Gastroesophageal sphincter (tissue), 4 donors: ENCODE results near the gene TBC1D5. TPM values are rescaled to one million over a fixed set of nuclear protein-coding genes. Genes with fewer than 3 reads are reported as not detected.

Source experiments
- ATAC-seq: fragments of 150-250 bp; one replicate; pipeline ENCODE4 v1.9.1; 2016; ENCODE audit warnings: mild to moderate bottlenecking, moderate library complexity
- H3K27ac ChIP-seq, 4 donors: fragments of 200-600 bp; sonication (generic) in 3 of 4; 1 replicate in 3 of 4; 2 replicates in 1 of 4; pipeline ENCODE4 v1.5.1; 2016 to 2019
- H3K27me3 ChIP-seq: fragments of 200-600 bp; sonication (generic); one replicate; pipeline ENCODE4 v1.5.1; 2019
- H3K36me3 ChIP-seq, 2 donors: fragments of 200-600 bp; sonication (generic); one replicate each; pipeline ENCODE4 v1.5.1; 2019; ENCODE audit warnings: control low read depth in 1 of 2
- H3K4me1 ChIP-seq, 3 donors: fragments of 200-600 bp; sonication (generic); 1 replicate in 2 of 3; 2 replicates in 1 of 3; pipeline ENCODE4 v1.5.1; 2016 to 2019; ENCODE audit warnings: control low read depth in 2 of 3
- H3K4me3 ChIP-seq, 2 donors: fragments of 200-600 bp; sonication (generic); one replicate each; pipeline ENCODE4 v1.5.1; 2019; ENCODE audit warnings: mild to moderate bottlenecking in 1 of 2, moderate library complexity in 1 of 2
- H3K9me3 ChIP-seq, 3 donors: fragments of 200-600 bp; sonication (generic); one replicate each; pipeline ENCODE4 v1.5.1; 2017 to 2019; ENCODE audit warnings: control low read depth in 2 of 3
- EP300 ChIP-seq: sonication (generic); formaldehyde crosslinking; IDR thresholded peaks from one replicate; pipeline ENCODE4 v1.6.1; 2017; ENCODE audit warnings: antibody characterized with exemption, mild to moderate bottlenecking
- POLR2A ChIP-seq, 2 donors: fragments of 450-650 bp; IDR thresholded peaks; one replicate each; pipeline ENCODE4 v1.6.1; 2017; ENCODE audit warnings: antibody characterized with exemption in 2 of 2, mild to moderate bottlenecking in 2 of 2, moderate library complexity in 1 of 2
- POLR2AphosphoS5 ChIP-seq: sonication (generic); formaldehyde crosslinking; IDR thresholded peaks from one replicate; pipeline ENCODE4 v1.6.1; 2017; ENCODE audit warnings: antibody characterized with exemption
- WGBS, 2 donors: methylation state at CpG; one replicate each; pipeline ENCODE4 v1.1.5; 2018; ENCODE audit warnings: low coverage in 1 of 2; 5-methylcytosine and 5-hydroxymethylcytosine counted together
- total RNA-seq, 4 donors: library from RNA; depleted of rRNA; stranded (reverse); fragments of >200 nt; gene quantifications; one replicate each; pipeline ENCODE4 v1.1.0, GENCODE V29; 2016
- TF ChIP-seq, protein P1 (sequence below), 4 experiments: fragments of 200-600 bp in 2 of 4; fragments of 450-650 bp in 2 of 4; sonication (generic) in 1 of 4; IDR thresholded peaks; one replicate each; pipeline ENCODE4 v1.5.1; 2017 to 2019; ENCODE audit warnings: antibody characterized with exemption in 4 of 4, mild to moderate bottlenecking in 2 of 4, moderate library complexity in 2 of 4

Gene TBC1D5
- total RNA-seq, 4 donors from 2014 or later: 59.5 to 66.6 (median 61.6) TPM

- TF ChIP-seq POLR2A (IDR thresholded peaks at IDR 0.05) (no peak), EP300 (no peak), POLR2AphosphoS5 (no peak)
- TF ChIP-seq, protein P1, sequence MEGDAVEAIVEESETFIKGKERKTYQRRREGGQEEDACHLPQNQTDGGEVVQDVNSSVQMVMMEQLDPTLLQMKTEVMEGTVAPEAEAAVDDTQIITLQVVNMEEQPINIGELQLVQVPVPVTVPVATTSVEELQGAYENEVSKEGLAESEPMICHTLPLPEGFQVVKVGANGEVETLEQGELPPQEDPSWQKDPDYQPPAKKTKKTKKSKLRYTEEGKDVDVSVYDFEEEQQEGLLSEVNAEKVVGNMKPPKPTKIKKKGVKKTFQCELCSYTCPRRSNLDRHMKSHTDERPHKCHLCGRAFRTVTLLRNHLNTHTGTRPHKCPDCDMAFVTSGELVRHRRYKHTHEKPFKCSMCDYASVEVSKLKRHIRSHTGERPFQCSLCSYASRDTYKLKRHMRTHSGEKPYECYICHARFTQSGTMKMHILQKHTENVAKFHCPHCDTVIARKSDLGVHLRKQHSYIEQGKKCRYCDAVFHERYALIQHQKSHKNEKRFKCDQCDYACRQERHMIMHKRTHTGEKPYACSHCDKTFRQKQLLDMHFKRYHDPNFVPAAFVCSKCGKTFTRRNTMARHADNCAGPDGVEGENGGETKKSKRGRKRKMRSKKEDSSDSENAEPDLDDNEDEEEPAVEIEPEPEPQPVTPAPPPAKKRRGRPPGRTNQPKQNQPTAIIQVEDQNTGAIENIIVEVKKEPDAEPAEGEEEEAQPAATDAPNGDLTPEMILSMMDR (IDR thresholded peaks at IDR 0.05): no peak
- 83 to 91% methylated on average over 1 of the region's 1 CpG for WGBS, 2 donors
- no peaks in the 10 kb centered on the region for H3K36me3 ChIP-seq
- ATAC-seq: no peak
- H3K27ac ChIP-seq: no peak overlapping the region
- no peaks in the 10 kb centered on the region for H3K9me3 ChIP-seq
- no peaks in the 10 kb centered on the region for H3K4me1 ChIP-seq
- H3K4me3 ChIP-seq: no peak overlapping the region
- H3K27me3 ChIP-seq: no peaks in the 10 kb centered on the region
These were observed 393.3 kb downstream of the TBC1D5 start for GRCh38 chr3:17349093-17349492.

GRCh38 chr3:17342119-17342518 lies 400.3 kb downstream of the TBC1D5 start:
- no peaks in the 10 kb centered on the region for H3K36me3 ChIP-seq
- ATAC-seq: no peak
- no peaks in the 10 kb centered on the region for H3K9me3 ChIP-seq
- H3K4me1 ChIP-seq: no peaks in the 10 kb centered on the region
- H3K27me3 ChIP-seq: no peaks in the 10 kb centered on the region
- H3K27ac ChIP-seq: no peak overlapping the region
- no peak for TF ChIP-seq POLR2A (IDR thresholded peaks at IDR 0.05)
- TF ChIP-seq POLR2AphosphoS5: no peak
- no peak for TF ChIP-seq EP300
- TF ChIP-seq, protein P1 (IDR thresholded peaks at IDR 0.05): no peak
- no peak overlapping the region for H3K4me3 ChIP-seq

GRCh38 chr3:17340693-17341092 lies 401.7 kb downstream of the TBC1D5 start:
- Histone ChIP-seq H3K4me3 (no peak overlapping the region), H3K27me3 (no peaks in the 10 kb centered on the region), H3K9me3 (no peaks in the 10 kb centered on the region), H3K27ac (no peak overlapping the region), H3K36me3 (no peaks in the 10 kb centered on the region), H3K4me1 (peaks cover 0 to 13% (median 0%) of the 10 kb centered on the region in 3 donors)
- 79 to 82% methylated on average over 2 of the region's 2 CpGs for WGBS, 2 donors
- TF ChIP-seq POLR2A (IDR thresholded peaks at IDR 0.05): no peak
- no peak for TF ChIP-seq EP300
- no peak for TF ChIP-seq POLR2AphosphoS5
- TF ChIP-seq, protein P1 (IDR thresholded peaks at IDR 0.05): no peak
- ATAC-seq: no peak

GRCh38 chr3:17340261-17340660 lies 402.2 kb downstream of the TBC1D5 start:
- no peak overlapping the region for H3K4me3 ChIP-seq
- no peaks in the 10 kb centered on the region for H3K36me3 ChIP-seq
- H3K4me1 ChIP-seq: peaks cover 0 to 14% (median 0%) of the 10 kb centered on the region in 3 donors
- ATAC-seq: no peak
- H3K27ac ChIP-seq: no peak overlapping the region
- TF ChIP-seq, protein P1 (IDR thresholded peaks at IDR 0.05): no peak
- no peak for TF ChIP-seq POLR2A (IDR thresholded peaks at IDR 0.05)
- TF ChIP-seq POLR2AphosphoS5: no peak
- TF ChIP-seq EP300: no peak
- WGBS, 2 donors: no CpG with 5 or more reads among the region's 1 CpG
- no peaks in the 10 kb centered on the region for H3K27me3 ChIP-seq
- H3K9me3 ChIP-seq: no peaks in the 10 kb centered on the region

- Histone ChIP-seq H3K27me3 (no peaks in the 10 kb centered on the region), H3K36me3 (no peaks in the 10 kb centered on the region), H3K9me3 (no peaks in the 10 kb centered on the region), H3K4me3 (no peak overlapping the region), H3K4me1 (peaks cover 0 to 14% (median 0%) of the 10 kb centered on the region in 3 donors), H3K27ac (no peak overlapping the region)
- 66 to 71% methylated on average over 1 to 6 of the region's 6 CpGs for WGBS, 2 donors
- no peak for ATAC-seq
- TF ChIP-seq, protein P1 (IDR thresholded peaks at IDR 0.05): no peak
These were observed 403.3 kb downstream of the TBC1D5 start for GRCh38 chr3:17339132-17339575.
